Endothelial cell of umbilical vein (primary cell): Measurements from ENCODE around the gene DZIP3. TPM values are rescaled to one million over a fixed set of nuclear protein-coding genes. Genes with fewer than 3 reads are reported as not detected.

ENCODE experiments used
- BruUV-seq: library from RNA; stranded (reverse); fragments of 400-500 nt; replicated peaks from 2 replicates; lab custom pipeline; 2021; lab: Mats Ljungman, UMichigan
- CTCF ChIA-PET: fragments of 300-600, 350-600 bp; sonication (Branson Sonifier 250); formaldehyde crosslinking; loops from one replicate; lab custom pipeline; 2021; ENCODE audit warnings: antibody characterized with exemption, inconsistent platforms; lab: Charles Lee
- POLR2A ChIA-PET: fragments of 300-600, 350-600 bp; sonication (Branson Sonifier 250); formaldehyde crosslinking; loops from one replicate; lab custom pipeline; 2021; ENCODE audit warnings: antibody characterized with exemption, inconsistent platforms; lab: Charles Lee
- DNase-seq: peaks from one replicate; pipeline ENCODE4 v3.0.0-alpha.2; 2011; ENCODE audit warnings: low read depth, low spot score
- FAIRE-seq: peaks from 2 replicates; lab custom pipeline; 2011; peaks lifted over from hg19 to GRCh38; lab: Jason Lieb, UNC
- H2AFZ ChIP-seq: 2 replicates; pipeline ENCODE4 v1.6.0; 2012; ENCODE audit warnings: low read depth, low read length, control low read depth, inconsistent platforms
- H3K27ac ChIP-seq: 2 replicates; pipeline ENCODE4 v1.5.1; 2011; ENCODE audit warnings: low read depth, mild to moderate bottlenecking, control low read depth, low read length, moderate library complexity; ENCODE audit not compliant: insufficient read depth
- H3K27me3 ChIP-seq, 2 experiments: 2 replicates each; pipeline versions ENCODE4 v1.6.0 to v1.6.1; 2011; ENCODE audit warnings: low read length in 2 of 2, mixed read lengths in 1 of 2; ENCODE audit not compliant: control insufficient read depth in 2 of 2, insufficient read depth in 2 of 2
- H3K36me3 ChIP-seq, 2 experiments: 2 replicates in 1 of 2; 3 replicates in 1 of 2; pipeline ENCODE4 v1.5.1; 2011; ENCODE audit warnings: low read length in 2 of 2, mild to moderate bottlenecking in 1 of 2, moderate library complexity in 1 of 2; ENCODE audit not compliant: control insufficient read depth in 2 of 2, insufficient read depth in 2 of 2; ENCODE audit errors: extremely low read depth in 1 of 2
- H3K4me1 ChIP-seq: 3 replicates; pipeline ENCODE4 v1.5.1; 2011; ENCODE audit warnings: mild to moderate bottlenecking, low read length; ENCODE audit not compliant: control insufficient read depth, insufficient read depth; ENCODE audit errors: extremely low read depth
- H3K4me2 ChIP-seq: 2 replicates; pipeline ENCODE4 v1.6.1; 2011; ENCODE audit warnings: low read length, control low read depth, mixed read lengths; ENCODE audit not compliant: insufficient read depth
- H3K4me3 ChIP-seq, 3 experiments: fragments of 200-600 bp in 1 of 3; sonication (generic), shearing (Covaris generic) in 1 of 3; replicated peaks in 1 of 3; 2 replicates each; pipeline ENCODE4 v1.5.1; 2011 to 2016; ENCODE audit warnings: control low read depth in 3 of 3, low read length in 3 of 3, mild to moderate bottlenecking in 2 of 3, inconsistent platforms in 1 of 3, low read depth in 1 of 3, moderate library complexity in 1 of 3; ENCODE audit not compliant: insufficient read depth in 1 of 3
- H3K79me2 ChIP-seq: 2 replicates; pipeline ENCODE4 v1.6.0; 2012; ENCODE audit warnings: low read length, inconsistent platforms; ENCODE audit not compliant: control insufficient read depth, insufficient read depth
- H3K9ac ChIP-seq: replicated peaks from 2 replicates; pipeline ENCODE3; 2011; ENCODE audit warnings: low read length, control low read depth; ENCODE audit not compliant: insufficient read depth; ENCODE audit errors: extremely low read depth
- H3K9me1 ChIP-seq: replicated peaks from 3 replicates; pipeline ENCODE4 v1.6.0; 2011; ENCODE audit warnings: mild to moderate bottlenecking, low read length; ENCODE audit not compliant: control insufficient read depth, insufficient read depth; ENCODE audit errors: extremely low read depth
- H3K9me3 ChIP-seq: replicated peaks from 2 replicates; pipeline ENCODE4 v1.5.1; 2012; ENCODE audit warnings: low read length, inconsistent platforms; ENCODE audit not compliant: control insufficient read depth, insufficient read depth
- H4K20me1 ChIP-seq: replicated peaks from 2 replicates; pipeline ENCODE3; 2011; ENCODE audit warnings: mild to moderate bottlenecking, low read length; ENCODE audit not compliant: control insufficient read depth, insufficient read depth; ENCODE audit errors: extremely low read depth
- EZH2 ChIP-seq: IDR thresholded peaks from 2 replicates; pipeline ENCODE4 v1.6.1; 2012; ENCODE audit warnings: borderline replicate concordance, low read depth, mild to moderate bottlenecking, moderate library complexity, low read length, inconsistent platforms; ENCODE audit not compliant: severe bottlenecking
- FOS ChIP-seq: IDR thresholded peaks from 2 replicates; pipeline ENCODE4 v1.6.1; 2011; ENCODE audit warnings: mild to moderate bottlenecking, low read length, moderate library complexity, borderline replicate concordance; ENCODE audit not compliant: insufficient read depth
- GATA2 ChIP-seq: IDR thresholded peaks from 2 replicates; pipeline ENCODE4 v1.7.0; 2011; ENCODE audit warnings: low read depth, mild to moderate bottlenecking, moderate library complexity, mixed read lengths, low read length; ENCODE audit not compliant: insufficient read length, insufficient read depth
- JUN ChIP-seq: IDR thresholded peaks from 2 replicates; pipeline ENCODE4 v1.6.1; 2011; ENCODE audit warnings: borderline replicate concordance, low read depth; ENCODE audit not compliant: insufficient read length, insufficient read depth
- MAX ChIP-seq: IDR thresholded peaks from 2 replicates; pipeline ENCODE4 v1.6.1; 2011; ENCODE audit not compliant: insufficient read depth, insufficient read length
- MYC ChIP-seq: IDR thresholded peaks from one replicate; pipeline ENCODE4 v1.6.1; 2011; ENCODE audit warnings: mild to moderate bottlenecking, low read depth, low read length
- POLR2A ChIP-seq: IDR thresholded peaks from 2 replicates; pipeline ENCODE4 v1.6.1; 2012; ENCODE audit warnings: low read depth, mild to moderate bottlenecking, control low read depth, low read length
- POLR2AphosphoS5 ChIP-seq: IDR thresholded peaks from 2 replicates; pipeline ENCODE4 v1.6.1; 2012; ENCODE audit warnings: low read depth, mild to moderate bottlenecking, control low read depth, low read length, moderate library complexity; ENCODE audit not compliant: insufficient read depth
- dilution Hi-C: fragments of 300-500 bp; cut with MboI; formaldehyde crosslinking; loops from one replicate; pipeline ENCODE4 v1.15.0; 2019; ENCODE audit warnings: low sequenced_read_pairs; ENCODE audit not compliant: extremely low pct_ligation_motif_present
- intact Hi-C: fragments of 100-400 bp; cut with micrococcal nuclease; formaldehyde crosslinking; loops from one replicate; pipeline ENCODE4 v1.10.0; 2022
- polyA plus RNA-seq, 4 experiments: library from polyadenylated mRNA; depleted of rRNA in 3 of 4; stranded (reverse) in 3 of 4; unstranded in 1 of 4; fragments of >200 nt; gene quantifications; 2 replicates each; pipeline versions ENCODE4 v1.2.1 to v1.2.3, GENCODE V29; 2011 to 2012; ENCODE audit warnings: missing spikeins in 1 of 4
- total RNA-seq: library from RNA; stranded (reverse); gene quantifications from 2 replicates; pipeline ENCODE4 v1.2.3, GENCODE V29; 2021
- TF ChIP-seq, protein P1 (sequence below), 2 donors: IDR thresholded peaks; 1 replicate in 1 of 2; 2 replicates in 1 of 2; pipeline ENCODE4 v1.5.1; 2011; ENCODE audit warnings: low read length in 2 of 2, mild to moderate bottlenecking in 2 of 2, moderate library complexity in 2 of 2, control low read depth in 1 of 2, inconsistent platforms in 1 of 2, low read depth in 1 of 2; ENCODE audit not compliant: insufficient read depth in 1 of 2; ENCODE audit errors: extremely low read depth in 1 of 2

Gene DZIP3
- total and polyA plus RNA-seq, 2 donors (not counting 3 experiments of a cell fraction or from before 2014, with no cell fraction given), result 1.9 to 6.5 TPM

DNA sequence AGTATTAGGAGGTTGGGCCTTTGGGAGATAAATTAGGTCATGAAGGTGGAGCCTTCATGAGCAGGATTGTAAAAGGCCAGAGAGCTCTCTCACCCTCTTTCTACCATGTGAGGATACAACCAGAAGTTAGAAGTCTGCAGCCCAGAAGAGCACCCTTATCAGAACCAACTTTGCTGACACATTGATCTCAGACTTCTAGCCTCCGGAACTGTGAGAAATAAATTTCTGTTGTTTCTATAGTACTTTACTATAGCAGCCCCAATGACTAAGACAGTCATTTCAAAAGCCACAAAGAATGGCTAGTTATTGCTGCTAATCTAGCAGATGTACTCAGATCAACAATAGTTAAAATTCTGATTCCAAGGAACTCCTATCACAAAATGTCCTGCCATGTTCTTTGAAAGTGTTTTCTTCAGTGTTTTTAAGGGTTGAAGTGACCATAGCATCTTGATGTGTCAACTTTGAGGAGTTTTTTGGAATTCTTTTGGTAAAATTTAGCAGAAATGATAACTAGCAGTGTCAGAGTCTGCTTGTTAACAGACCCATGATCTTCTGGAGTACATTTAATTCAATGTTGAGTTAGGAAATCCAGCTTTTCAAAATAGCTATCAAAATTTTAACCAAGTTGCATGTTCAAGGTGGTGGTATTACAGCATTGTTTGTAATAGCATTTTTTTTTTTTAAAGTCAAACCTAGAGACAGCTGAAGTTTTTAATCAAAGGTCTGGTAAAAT lies 10.3 kb downstream of the DZIP3 start:
- no peak overlapping the region for H2AFZ ChIP-seq
- H3K9me1 ChIP-seq, result no peaks in the 10 kb centered on the region
- ChIA-PET POLR2A (no interaction called here), CTCF (no interaction called here)
- DNase-seq (no peak), FAIRE-seq (no peak)
- no TSS peak for BruUV-seq
- H4K20me1 ChIP-seq, result no peaks in the 10 kb centered on the region
- dilution Hi-C loops, result no loop called here
- peaks cover 10% of the 10 kb centered on the region for H3K4me1 ChIP-seq
- no peaks in the 10 kb centered on the region for H3K36me3 ChIP-seq
- TF ChIP-seq, protein P1, sequence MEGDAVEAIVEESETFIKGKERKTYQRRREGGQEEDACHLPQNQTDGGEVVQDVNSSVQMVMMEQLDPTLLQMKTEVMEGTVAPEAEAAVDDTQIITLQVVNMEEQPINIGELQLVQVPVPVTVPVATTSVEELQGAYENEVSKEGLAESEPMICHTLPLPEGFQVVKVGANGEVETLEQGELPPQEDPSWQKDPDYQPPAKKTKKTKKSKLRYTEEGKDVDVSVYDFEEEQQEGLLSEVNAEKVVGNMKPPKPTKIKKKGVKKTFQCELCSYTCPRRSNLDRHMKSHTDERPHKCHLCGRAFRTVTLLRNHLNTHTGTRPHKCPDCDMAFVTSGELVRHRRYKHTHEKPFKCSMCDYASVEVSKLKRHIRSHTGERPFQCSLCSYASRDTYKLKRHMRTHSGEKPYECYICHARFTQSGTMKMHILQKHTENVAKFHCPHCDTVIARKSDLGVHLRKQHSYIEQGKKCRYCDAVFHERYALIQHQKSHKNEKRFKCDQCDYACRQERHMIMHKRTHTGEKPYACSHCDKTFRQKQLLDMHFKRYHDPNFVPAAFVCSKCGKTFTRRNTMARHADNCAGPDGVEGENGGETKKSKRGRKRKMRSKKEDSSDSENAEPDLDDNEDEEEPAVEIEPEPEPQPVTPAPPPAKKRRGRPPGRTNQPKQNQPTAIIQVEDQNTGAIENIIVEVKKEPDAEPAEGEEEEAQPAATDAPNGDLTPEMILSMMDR (IDR thresholded peaks at IDR 0.05; ENCODE audit: extremely low read depth in 1 of 2, insufficient read depth in 1 of 2, low read depth in 1 of 2, low read length in 2 of 2), result no peak
- no peak for TF ChIP-seq POLR2A
- no peak for TF ChIP-seq JUN
- no peak for TF ChIP-seq MYC
- no peak for TF ChIP-seq MAX
- TF ChIP-seq POLR2AphosphoS5, result no peak
- no peak for TF ChIP-seq GATA2
- no peak for TF ChIP-seq EZH2
- TF ChIP-seq FOS, result no peak
- H3K79me2 ChIP-seq, result no peaks in the 10 kb centered on the region
- no peak overlapping the region for H3K4me2 ChIP-seq
- no peaks in the 10 kb centered on the region for H3K27me3 ChIP-seq
- no peak overlapping the region for H3K9ac ChIP-seq
- no peak overlapping the region for H3K4me3 ChIP-seq
- intact Hi-C loops, result no loop called here
- H3K27ac ChIP-seq, result no peak overlapping the region
- H3K9me3 ChIP-seq, result no peaks in the 10 kb centered on the region
